NCI-H1092 (cell line): ENCODE results near the gene USP49.
A peak's percentile ranks its signal among the peaks of the same experiment; 100 is the strongest.
"Not testable (repeated sequence)": the region's sequence is repeated elsewhere in the genome, so short reads cannot be mapped to it uniquely, and the experiment has no call there.

Experiments
- DNase-seq: peaks from one replicate; lab custom pipeline; 2025; lab: John Stamatoyannopoulos, UW

The USP49 gene

GRCh38 chr6:41895300-41896233, at the start of gene USP49:
Gene USP49 (minus strand): TSS chr6:41895375. CDS start chr6:41806983, 88,392 bp downstream.
- DNase-seq: peak; percentile 84

GRCh38 chr6:41943456-41943855, 48.3 kb upstream of the USP49 start:
- DNase-seq: no peak

GRCh38 chr6:41942882-41943281, 47.7 kb upstream of the USP49 start:
- not testable (repeated sequence) for DNase-seq

- DNase-seq: no peak
Measured at GRCh38 chr6:41942067-41942851, 47.1 kb upstream of the USP49 start.

- DNase-seq: peak; percentile 65
Measured at GRCh38 chr6:41941280-41942066, 46.3 kb upstream of the USP49 start, which contains the start of gene CCND3. Gene CCND3 (minus strand): TSS chr6:41941808. CDS start chr6:41941649, 159 bp downstream.

GRCh38 chr6:41940759-41941279, 45.6 kb upstream of the USP49 start:
- DNase-seq: no peak

- DNase-seq: no peak
Measured at GRCh38 chr6:41939848-41940758, 44.9 kb upstream of the USP49 start.

- DNase-seq: no peak
Measured at GRCh38 chr6:41939176-41939847, 44.1 kb upstream of the USP49 start.

- no peak for DNase-seq
Measured at GRCh38 chr6:41938590-41939175, 43.5 kb upstream of the USP49 start.

- DNase-seq: no peak
Measured at GRCh38 chr6:41937861-41938574, 42.8 kb upstream of the USP49 start.

- no peak for DNase-seq
Measured at GRCh38 chr6:41937472-41937860, 42.3 kb upstream of the USP49 start.

GRCh38 chr6:41936073-41936837, 41.1 kb upstream of the USP49 start:
- DNase-seq: peak; percentile 17

- no peak for DNase-seq
Measured at GRCh38 chr6:41935685-41936072, 40.5 kb upstream of the USP49 start.

- DNase-seq: no peak
Measured at GRCh38 chr6:41935193-41935574, 40.0 kb upstream of the USP49 start.

GRCh38 chr6:41934278-41935192, 39.4 kb upstream of the USP49 start:
- DNase-seq: no peak

- DNase-seq: no peak
Measured at GRCh38 chr6:41932378-41932777, 37.2 kb upstream of the USP49 start.

GRCh38 chr6:41931792-41932191, 36.6 kb upstream of the USP49 start:
- DNase-seq: no peak
